Fibroblast of lung (primary cell): ENCODE results near the gene LRRC15.

Experiments
- EZH2 ChIP-seq: IDR thresholded peaks from 2 replicates; pipeline ENCODE4 v1.5.1; 2012; ENCODE audit warnings: low read length, control low read depth, mild to moderate bottlenecking; ENCODE audit errors: missing control alignments
- TF ChIP-seq, protein P1 (sequence below), 2 donors: IDR thresholded peaks in 1 of 2; conservative IDR thresholded peaks in 1 of 2; 1 replicate in 1 of 2; 2 replicates in 1 of 2; pipeline ENCODE4 v1.5.1; 2011 to 2012; ENCODE audit warnings: low read length in 2 of 2, control low read depth in 1 of 2, inconsistent platforms in 1 of 2, low read depth in 1 of 2, mild to moderate bottlenecking in 1 of 2

DNA sequence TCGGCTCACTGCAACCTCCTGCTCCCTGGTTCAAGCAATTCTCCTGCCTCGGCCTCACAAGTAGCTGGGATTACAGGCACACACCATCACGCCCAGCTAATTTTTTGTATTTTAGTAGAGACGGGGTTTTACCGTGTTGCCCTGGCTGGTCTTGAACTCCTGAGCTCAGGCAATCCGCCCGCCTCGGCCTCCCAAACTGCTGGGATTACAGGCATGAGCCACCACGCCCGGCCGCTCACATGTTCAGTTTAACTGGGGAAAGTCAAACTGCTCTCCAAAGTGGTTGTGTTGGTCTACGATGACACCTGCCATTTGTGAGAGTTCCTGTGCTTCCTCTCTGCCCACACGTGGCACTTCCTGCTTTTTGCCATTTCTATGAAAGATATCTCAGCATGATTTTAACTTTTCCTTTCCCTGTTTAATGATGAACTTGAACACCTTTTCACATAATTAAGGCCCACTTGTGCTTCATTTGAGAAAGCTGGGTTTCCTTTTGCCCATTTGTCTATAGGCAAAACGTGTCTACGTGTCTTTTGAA is 30.4 kb upstream of the LRRC15 start:
- TF ChIP-seq, protein P1, sequence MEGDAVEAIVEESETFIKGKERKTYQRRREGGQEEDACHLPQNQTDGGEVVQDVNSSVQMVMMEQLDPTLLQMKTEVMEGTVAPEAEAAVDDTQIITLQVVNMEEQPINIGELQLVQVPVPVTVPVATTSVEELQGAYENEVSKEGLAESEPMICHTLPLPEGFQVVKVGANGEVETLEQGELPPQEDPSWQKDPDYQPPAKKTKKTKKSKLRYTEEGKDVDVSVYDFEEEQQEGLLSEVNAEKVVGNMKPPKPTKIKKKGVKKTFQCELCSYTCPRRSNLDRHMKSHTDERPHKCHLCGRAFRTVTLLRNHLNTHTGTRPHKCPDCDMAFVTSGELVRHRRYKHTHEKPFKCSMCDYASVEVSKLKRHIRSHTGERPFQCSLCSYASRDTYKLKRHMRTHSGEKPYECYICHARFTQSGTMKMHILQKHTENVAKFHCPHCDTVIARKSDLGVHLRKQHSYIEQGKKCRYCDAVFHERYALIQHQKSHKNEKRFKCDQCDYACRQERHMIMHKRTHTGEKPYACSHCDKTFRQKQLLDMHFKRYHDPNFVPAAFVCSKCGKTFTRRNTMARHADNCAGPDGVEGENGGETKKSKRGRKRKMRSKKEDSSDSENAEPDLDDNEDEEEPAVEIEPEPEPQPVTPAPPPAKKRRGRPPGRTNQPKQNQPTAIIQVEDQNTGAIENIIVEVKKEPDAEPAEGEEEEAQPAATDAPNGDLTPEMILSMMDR (conservative IDR thresholded peaks at IDR 0.05 in 1 of 2, IDR thresholded peaks at IDR 0.05 in 1 of 2; ENCODE audit: low read depth in 1 of 2, low read length in 2 of 2) = no peak
- no peak for TF ChIP-seq EZH2
